ENCODE data around the gene URM1.

The URM1 gene

GRCh38 chr9:128429513-128430086 is 58.4 kb downstream of the URM1 start:
- no peak for DNase-seq (ENCODE audit: low spot score)

GRCh38 chr9:128431207-128431606 is 60.0 kb downstream of the URM1 start:
- no peak for DNase-seq (ENCODE audit: low spot score)

GRCh38 chr9:128434340-128434739 is 63.2 kb downstream of the URM1 start:
- DNase-seq (ENCODE audit: low spot score) = no peak

- no peak for DNase-seq (ENCODE audit: low spot score)
Observed at GRCh38 chr9:128435611-128436010, 64.4 kb downstream of the URM1 start.

- peak; percentile 82 for DNase-seq (ENCODE audit: low spot score)
Observed at GRCh38 chr9:128438343-128439109, 67.4 kb downstream of the URM1 start.

GRCh38 chr9:128439273-128439672 is 68.1 kb downstream of the URM1 start:
- no peak for DNase-seq (ENCODE audit: low spot score)

All from AG08395 (cell line).